ENCODE results near the gene SCAF4.
"Not testable (repeated sequence)": the region's sequence is repeated elsewhere in the genome, so short reads cannot be mapped to it uniquely, and the experiment has no call there.

Gene SCAF4

DNA sequence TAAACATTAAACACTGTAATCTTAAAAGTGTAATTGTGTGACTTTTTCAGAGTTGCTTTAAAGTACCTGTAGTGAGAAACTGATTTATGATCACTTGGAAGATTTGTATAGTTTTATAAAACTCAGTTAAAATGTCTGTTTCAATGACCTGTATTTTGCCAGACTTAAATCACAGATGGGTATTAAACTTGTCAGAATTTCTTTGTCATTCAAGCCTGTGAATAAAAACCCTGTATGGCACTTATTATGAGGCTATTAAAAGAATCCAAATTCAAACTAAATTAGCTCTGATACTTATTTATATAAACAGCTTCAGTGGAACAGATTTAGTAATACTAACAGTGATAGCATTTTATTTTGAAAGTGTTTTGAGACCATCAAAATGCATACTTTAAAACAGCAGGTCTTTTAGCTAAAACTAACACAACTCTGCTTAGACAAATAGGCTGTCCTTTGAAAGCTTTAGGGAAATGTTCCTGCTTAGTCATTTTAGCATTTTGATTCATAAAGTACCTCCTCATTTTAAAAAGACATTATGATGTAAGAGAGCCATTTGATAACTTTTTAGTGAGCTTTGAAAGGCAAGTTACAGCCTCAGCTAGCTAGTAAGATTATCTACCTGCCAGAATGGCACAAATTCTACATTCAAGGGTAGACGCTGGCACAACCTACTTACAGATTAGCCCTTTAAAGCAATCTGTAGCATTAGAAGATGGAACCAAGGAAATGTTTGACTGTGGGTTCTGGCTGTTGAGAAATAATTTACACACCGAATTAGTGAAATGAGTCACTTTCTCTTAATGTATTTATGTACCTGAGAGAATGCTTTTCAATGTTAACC is 63.0 kb downstream of the SCAF4 start:
- DNase-seq, result no peak

DNA sequence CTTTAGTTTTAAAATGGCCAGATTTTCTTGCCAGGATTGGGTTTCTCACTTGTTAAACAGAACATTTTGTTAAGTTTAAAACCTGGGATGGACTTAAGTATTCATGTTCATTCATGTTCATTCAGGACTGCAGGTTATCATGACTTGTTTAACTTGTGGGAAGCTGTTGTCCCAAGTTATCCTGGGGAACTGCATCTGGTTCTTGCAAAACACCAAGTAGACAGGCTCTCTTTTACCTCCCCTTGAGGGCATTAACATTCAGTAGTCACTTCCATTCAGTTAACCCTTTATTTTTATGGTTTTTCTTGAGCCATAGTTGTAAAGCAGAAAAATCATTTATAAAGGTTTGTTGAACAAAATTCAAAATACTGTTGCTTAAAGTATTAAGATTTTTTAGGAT is 64.3 kb downstream of the SCAF4 start:
- no peak for DNase-seq

DNA sequence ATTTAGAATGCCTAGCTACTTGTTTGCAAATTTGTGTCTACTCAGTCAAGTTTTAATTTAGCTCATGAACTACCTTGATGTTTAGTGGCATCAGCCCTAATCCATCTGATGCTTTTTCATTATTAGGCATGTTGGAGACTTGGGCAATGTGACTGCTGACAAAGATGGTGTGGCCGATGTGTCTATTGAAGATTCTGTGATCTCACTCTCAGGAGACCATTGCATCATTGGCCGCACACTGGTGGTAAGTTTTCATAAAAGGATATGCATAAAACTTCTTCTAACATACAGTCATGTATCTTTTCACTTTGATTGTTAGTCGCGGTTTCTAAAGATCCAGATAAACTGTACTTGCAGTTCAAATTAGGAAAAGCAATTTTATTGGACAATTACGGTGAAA is 64.8 kb downstream of the SCAF4 start:
- DNase-seq, result no peak

DNA sequence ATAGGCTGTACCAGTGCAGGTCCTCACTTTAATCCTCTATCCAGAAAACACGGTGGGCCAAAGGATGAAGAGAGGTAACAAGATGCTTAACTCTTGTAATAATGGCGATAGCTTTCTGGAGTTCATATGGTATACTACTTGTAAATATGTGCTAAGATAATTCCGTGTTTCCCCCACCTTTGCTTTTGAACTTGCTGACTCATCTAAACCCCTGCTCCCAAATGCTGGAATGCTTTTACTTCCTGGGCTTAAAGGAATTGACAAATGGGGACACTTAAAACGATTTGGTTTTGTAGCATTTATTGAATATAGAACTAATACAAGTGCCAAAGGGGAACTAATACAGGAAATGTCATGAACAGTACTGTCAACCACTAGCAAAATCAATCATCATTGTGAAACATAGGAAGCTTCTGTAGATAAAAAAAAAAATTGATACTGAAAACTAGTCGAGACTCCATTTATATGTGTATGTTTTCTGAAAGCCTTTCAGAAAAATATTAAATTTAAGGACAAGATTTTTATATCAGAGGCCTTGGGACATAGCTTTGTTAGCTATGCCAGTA is 65.4 kb downstream of the SCAF4 start:
- no peak for DNase-seq

DNA sequence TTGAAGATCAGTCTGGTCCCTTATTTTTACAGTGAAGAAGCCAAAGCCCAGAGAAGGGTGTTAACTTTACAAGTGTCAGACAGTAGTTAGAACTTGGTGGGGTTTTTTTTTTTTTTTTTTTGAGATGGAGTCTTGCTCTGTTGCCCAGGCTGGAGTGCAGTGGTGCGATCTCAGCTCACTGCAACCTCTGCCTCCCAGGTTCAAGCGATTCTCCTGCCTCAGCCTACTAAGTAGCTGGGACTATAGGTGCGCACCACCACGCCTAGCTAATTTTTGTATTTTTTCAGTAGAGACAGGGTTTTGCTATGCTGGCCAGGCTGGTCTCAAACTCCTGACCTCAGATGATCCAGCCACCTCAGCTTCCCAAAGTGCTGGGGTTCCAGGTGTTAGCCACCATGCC is 66.0 kb downstream of the SCAF4 start:
- DNase-seq, result not testable (repeated sequence)

DNA sequence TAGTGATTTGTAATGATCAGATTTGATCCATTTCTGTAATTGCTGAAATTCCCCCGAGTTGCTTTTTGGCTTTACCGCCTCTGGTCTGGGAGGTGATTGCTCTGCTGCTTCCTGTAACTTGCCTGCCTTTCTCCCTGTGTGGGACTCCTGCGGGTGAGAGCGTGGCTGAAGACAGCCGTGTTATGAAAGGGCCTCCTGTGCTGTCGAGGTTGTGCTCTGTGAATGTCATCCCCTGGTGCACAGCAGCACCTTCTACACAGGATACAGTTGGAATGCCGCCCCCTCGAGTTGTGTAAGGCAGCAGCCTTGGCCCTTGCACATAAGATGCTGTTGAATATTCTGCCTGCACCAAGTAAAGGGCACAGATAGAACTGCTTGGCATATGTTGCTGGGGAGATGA is 66.5 kb downstream of the SCAF4 start:
- DNase-seq, result no peak

DNA sequence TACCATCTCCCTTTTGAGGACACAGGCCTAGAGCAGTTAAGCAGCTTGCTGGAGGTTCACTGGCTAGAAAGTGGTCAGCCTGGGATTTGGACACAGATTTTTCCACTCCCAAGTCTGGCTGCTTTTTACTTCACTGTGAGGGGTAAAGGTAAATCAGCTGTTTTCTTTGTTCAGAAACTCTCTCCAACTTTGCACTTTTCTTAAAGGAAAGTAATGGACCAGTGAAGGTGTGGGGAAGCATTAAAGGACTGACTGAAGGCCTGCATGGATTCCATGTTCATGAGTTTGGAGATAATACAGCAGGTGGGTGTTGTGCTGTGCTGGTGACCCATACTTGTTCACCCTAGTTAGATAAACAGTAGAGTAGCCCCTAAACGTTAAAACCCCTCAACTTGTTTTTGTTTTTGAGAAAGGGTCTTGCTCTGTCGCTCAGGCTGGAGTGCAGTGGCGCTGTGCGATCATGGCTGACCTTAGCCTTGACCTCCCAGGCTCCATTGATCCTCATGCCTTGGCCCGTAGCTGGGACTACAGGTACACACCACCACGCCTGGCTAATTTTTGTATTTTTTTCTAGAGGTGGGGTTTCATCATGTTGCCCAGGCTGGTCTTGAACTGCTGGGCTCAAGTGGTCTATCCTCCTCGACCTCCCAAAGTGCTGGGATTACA is 68.2 kb downstream of the SCAF4 start:
- DNase-seq, result no peak

DNA sequence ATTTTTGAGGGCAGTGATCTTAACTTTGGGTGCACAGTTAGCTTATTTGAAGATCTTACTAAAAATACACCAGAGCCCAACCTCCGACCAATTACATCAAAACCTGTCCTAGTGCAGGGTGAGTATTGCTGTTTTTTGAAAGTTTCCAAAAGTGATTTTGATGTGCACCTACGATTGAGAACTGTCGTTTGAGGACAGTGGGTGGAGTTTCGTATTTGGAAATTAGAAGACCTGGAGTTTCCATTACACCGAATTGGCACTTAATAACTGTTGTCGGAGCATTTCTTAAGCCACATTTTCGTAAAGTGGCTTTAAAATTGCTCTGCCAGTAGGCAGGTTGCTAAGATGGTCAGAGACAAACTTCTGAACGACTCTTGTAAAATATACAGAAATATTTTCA is 71.3 kb downstream of the SCAF4 start:
- no peak for DNase-seq

DNA sequence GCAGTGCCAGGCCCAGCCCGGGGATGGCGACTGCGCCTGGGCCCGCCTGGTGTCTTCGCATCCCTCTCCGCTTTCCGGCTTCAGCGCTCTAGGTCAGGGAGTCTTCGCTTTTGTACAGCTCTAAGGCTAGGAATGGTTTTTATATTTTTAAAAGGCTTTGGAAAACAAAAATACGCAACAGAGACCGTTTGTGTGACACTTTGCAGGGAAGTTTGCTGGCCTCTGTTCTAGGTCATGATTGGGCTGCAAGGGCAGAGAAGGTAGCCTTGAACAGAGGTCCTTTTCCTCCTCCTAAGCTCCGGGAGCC is 71.7 kb downstream of the SCAF4 start:
- no peak for DNase-seq

DNA sequence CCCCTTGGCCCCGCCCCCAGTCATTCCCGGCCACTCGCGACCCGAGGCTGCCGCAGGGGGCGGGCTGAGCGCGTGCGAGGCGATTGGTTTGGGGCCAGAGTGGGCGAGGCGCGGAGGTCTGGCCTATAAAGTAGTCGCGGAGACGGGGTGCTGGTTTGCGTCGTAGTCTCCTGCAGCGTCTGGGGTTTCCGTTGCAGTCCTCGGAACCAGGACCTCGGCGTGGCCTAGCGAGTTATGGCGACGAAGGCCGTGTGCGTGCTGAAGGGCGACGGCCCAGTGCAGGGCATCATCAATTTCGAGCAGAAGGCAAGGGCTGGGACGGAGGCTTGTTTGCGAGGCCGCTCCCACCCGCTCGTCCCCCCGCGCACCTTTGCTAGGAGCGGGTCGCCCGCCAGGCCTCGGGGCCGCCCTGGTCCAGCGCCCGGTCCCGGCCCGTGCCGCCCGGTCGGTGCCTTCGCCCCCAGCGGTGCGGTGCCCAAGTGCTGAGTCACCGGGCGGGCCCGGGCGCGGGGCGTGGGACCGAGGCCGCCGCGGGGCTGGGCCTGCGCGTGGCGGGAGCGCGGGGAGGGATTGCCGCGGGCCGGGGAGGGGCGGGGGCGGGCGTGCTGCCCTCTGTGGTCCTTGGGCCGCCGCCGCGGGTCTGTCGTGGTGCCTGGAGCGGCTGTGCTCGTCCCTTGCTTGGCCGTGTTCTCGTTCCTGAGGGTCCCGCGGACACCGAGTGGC is 72.2 kb downstream of the SCAF4 start, which contains the start of gene SOD1:
Gene SOD1, plus strand, starts transcription at position 158 of the 723 bp plus-strand sequence. Its CDS starts 77 bp downstream, at position 235.
- peak; percentile 82 for DNase-seq

DNA sequence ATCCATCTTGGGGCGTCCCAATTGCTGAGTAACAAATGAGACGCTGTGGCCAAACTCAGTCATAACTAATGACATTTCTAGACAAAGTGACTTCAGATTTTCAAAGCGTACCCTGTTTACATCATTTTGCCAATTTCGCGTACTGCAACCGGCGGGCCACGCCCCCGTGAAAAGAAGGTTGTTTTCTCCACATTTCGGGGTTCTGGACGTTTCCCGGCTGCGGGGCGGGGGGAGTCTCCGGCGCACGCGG is 72.7 kb downstream of the SCAF4 start:
- DNase-seq, result no peak

DNA sequence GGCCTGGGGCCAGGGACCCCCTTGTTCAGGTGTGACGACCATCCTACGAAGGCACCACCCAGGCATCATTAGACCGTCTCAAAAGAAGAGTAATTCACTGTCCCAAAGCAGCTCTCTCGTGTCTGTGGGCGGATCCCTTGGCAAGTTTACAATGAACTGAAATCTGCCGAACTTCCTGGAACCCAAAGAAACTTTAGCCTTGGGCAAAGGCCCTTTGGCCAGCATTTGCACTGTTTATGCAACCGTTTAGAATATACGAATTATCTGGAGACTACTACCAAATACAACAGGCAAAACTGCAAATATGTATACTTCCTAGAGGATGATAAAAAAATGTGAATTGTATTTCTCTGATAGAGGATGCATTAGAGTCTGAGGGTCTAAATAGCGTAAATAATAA is 73.9 kb downstream of the SCAF4 start:
- no peak for DNase-seq

DNA sequence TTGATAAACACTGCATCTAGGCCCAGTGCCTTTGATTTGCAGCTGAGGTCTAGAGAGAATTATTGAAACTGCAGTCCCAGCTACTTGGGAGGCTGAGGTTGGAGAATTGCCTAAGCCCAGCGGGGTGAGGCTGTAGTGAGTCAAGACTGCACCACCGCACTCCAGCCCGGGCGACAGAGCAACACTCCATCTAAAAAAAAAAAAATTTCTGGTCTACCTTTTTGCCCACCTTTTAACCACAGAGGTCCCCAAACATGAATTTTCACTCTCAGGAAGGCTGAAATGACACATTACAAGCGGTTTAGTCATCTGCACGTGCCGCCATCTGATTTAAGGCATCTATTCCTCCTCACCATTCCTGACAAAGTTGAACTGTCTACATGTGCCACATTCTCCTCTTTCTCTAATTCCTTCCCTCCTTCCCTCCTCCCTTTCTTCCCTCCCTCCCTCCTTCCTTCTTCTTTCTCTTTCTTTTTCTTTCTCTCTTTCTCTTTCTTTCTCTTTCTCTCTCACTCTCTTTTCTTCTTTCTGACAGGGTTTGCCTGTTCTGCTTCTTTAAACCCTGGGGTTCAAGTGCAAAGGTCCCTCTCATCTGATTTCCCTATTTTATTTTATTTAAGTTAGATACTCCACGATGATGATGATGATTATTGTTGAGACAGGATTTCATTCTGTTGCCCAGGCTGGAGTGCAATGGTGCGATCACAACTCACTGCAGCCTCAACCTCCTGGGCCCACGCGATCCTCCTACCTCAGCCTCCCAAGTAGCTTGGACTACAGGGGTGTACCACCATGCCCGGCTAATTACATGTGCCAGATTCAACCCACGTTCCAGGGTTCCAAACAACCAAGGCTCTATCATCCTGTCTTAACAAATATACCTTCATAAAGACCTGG is 75.5 kb downstream of the SCAF4 start:
- DNase-seq, result no peak

DNA sequence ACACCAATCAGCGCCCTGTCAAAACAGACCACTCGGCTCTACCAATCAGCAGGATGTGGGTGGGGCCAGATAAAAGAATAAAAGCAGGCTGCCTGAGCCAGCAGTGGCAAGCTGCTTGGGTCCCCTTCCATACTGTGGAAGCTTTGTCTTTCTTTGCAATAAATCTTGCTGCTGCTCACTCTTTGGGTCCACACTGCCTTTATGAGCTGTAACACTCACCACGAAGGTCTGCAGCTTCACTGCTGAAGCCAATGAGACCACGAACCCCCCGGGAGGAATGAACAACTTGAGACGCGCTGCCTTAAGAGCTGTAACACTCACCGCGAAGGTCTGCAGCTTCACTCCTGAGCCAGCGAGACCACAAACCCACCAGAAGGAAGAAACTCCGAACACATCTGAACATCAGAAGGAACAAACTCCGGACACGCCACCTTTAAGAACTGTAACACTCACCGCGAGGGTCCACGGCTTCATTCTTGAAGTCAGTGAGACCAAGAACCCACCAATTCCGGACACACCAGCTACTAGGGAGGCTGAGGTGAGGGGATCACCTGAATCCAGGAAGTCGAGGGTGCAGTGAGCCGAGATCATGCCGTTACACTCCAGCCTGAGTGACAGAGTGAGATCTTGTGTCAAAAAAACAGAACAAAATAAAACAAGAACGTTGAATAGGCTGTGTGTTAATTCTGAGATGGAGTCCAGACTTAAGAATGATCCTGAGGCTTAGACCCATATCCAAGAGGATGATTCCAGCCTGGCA is 76.9 kb downstream of the SCAF4 start:
- DNase-seq, result not testable (repeated sequence)

DNA sequence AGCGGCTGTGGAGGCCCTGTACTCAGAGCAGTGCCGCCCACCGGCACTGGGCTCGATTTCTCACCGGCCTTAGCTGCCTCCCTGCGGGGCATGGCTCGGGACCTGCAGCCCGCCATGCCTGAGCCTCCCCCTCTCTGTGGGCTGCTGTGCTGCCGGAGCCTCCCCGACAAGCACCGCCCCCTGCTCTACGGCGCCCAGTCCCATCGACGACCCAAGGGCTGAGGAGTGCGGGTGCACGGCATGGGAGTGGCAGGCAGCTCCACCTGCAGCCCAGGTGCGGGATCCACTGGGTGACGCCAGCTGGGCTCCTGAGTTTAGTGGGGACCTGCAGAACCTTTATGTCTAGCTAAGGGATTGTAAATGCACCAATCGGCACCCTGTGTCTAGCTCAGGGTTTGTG is 77.6 kb downstream of the SCAF4 start:
- DNase-seq, result no peak

DNA sequence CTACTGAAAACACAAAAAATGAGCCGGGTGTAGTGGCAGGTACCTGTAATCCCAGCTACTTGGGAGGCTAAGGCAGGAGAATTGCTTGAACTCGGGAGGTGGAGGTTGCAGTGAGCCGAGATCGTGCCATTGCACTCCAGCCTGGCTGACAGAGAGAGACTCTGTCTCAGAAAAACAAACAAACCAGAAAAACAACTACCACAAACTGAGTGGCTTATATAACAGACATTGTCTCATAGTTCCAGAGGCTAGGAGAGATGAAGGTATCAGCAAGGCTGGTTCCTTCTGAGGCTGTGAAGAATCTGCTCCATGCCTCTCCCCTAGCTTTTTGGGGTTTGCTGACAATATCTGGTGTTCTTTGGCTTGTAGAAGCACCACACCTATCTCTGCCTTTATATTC is 80.4 kb downstream of the SCAF4 start:
- not testable (repeated sequence) for DNase-seq

DNA sequence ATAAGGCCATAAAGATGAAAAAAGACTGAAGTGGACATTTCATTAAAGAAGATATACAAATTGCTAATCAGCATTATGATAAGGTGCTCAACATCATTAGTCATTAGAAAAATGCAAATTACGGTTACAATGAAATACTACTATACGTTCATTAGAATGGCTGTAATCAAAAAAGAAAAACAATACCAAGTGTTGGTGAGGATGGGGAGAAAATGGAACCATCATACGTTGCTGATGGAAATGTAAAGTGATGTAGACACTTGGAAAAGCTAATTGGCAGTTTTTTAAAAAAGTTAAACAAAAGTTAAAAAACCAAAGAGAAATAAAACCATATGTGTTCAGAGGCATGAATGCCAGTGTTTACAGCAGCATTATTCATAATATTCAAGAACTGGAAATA is 81.0 kb downstream of the SCAF4 start:
- no peak for DNase-seq

DNA sequence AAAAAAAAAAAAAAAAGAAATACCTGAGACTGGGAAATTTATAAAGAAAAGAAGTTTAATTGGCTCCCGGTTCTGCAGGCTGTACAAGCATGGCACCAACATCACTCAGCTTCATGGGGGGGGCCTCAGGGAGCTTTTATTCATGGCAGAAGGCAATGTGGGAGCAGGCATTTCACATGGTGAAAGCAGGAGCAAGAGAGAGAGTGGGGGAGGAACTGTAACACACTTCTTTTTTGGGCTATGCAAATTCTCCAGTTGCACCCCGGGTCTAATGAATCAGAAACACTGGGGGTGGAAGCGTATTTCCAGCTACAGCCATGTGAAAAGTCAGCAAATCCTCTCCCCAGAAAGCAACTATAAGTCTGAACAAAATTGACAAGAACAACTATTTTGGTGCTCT is 84.3 kb downstream of the SCAF4 start:
- DNase-seq, result no peak

DNA sequence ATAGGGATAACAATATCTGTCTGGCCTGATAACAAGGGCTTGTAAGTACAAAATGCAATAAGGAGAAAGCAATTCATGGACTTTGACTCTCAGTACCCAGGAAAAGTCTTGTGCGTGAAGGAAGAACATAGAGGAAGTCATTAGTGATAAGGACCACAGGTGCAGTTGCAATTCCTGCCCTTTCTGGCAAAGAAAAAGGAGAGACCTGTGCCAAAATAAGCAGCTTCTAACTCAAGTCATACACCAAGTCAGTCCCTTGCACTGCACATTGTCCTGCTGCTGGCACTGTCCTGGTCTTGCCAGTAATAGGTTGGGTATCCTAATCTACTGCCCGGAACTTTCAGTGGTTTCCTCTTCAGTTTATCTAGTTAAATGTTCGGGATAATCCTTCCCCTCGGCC is 87.3 kb downstream of the SCAF4 start:
- DNase-seq, result no peak

DNA sequence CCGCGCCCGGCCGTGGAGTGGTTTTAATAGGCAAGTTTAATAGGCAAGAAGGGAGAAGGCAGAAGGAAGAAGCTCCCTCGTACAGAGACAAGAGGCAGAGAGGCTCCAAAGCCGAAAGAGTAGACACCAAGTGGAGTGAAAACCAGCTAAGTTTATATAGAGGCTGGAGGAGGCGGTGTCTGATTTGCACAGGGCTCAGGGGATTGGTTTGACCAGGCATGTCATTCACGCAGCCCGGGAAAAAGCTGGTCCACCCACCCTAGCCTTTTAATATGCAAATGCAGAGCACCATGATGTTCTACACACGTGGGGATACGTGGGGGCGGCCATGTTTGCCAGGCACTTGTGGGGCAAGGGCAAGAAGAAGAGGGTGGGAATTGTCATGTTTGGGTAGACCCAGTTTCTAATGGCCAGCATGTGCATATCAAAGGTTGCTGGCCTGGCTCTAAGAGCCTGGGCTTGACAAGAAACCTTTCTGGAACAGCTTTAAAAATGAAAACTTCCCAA is 90.4 kb downstream of the SCAF4 start:
- no peak for DNase-seq

DNA sequence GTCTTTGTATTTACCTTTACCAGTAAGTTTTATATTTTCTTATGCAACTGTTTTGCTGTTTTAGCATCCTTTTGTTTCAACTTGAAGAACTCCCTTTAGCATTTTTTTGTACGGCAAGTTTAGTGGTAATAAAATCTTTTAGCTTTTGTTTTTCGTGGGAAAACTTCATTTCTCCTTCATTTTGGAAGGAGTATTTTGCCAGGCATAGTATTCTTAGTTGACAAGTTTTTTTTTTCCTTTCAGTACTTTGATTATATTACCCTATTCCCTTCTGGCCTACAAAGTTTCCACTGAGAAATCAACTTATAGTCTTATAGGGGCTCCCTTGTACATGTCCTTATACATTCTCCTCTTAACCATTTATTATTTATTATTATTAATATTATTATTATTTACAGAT is 95.0 kb downstream of the SCAF4 start:
- DNase-seq, result no peak

DNA sequence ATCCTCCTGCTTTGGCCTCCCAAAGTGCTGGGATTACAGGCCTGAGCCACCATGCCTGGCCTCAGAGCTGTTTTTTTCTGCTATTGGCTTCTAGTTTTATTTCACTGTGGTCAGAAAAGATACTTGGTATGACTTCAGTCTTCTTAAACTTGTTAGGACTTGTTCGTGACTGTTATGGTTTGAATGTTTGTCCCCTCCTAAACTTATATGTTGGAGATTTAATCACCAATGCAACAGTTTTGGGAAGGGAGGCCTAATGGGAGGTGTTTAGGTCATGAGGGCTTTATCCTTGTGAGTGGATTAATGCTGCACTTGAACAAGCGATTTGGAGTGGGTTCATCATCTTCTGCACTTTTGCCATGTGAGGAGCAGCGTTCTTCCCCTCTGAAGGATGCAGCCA is 96.9 kb downstream of the SCAF4 start:
- DNase-seq, result no peak
